GM21447 (cell line): Measurements from ENCODE around the gene CFAP54.

Source experiments
- ATAC-seq: cut with Tn5 transposase; IDR thresholded peaks from one replicate; pipeline ENCODE4 v1.9.1; 2021; ENCODE audit not compliant: unreplicated experiment

The CFAP54 gene

DNA sequence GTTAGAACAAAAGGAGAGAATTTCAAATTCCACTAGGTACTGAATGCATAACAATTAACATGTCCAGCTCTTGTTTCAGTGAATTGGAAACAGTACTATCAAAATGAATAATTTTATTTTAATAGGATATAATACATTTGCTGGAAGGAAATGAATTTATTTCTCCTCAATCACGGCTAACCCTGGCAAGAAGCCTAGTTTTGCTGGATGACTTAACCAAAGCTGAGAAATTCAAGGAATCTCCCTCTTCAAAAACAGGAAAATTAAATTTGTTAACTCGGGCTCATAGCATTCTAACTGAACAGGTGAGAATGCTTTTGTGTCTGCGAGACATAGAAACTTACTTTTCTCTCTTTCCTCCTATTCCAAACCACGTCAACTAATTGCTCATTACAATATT, 254.2 kb downstream of the CFAP54 start:
- no peak for ATAC-seq

DNA sequence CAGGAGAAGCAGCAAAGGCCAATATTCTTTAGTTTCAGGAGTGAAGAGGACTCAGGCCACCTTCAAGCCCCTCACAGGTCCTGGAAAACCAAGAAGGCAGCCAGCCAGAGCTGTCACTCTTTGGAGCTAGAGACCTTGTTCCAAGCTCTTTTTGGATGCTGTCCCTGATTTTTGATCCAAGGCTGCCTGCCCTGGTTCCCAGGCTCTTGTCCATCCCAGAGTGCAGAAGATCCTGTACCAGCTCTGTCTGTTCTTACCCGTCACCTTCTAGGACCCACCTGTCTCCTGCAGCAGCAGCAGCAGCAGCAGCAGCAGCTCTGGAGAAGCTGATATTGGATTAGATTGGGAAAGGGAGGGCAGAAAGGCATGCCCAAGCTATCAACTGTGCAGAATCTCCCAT, 260.6 kb downstream of the CFAP54 start:
- no peak for ATAC-seq

DNA sequence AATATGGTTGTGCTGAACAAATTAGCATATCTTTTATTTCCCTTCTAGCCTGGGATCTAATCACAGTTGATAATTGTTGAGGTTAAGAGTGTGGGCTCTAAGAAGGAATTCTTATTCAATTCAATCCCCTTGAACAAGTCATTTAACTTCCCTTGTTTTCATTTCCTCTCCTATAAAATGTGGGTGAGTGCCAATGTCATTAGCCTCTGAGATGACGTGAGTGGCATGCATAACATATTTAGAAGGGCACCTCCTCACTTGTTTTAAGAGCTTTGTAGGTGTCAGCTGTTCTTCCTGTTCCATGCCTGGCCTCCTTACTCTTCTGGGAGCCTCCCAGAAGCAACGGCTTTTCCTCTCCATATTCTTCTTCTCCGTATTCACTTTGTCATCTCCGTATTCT, 262.2 kb downstream of the CFAP54 start:
- ATAC-seq = no peak

DNA sequence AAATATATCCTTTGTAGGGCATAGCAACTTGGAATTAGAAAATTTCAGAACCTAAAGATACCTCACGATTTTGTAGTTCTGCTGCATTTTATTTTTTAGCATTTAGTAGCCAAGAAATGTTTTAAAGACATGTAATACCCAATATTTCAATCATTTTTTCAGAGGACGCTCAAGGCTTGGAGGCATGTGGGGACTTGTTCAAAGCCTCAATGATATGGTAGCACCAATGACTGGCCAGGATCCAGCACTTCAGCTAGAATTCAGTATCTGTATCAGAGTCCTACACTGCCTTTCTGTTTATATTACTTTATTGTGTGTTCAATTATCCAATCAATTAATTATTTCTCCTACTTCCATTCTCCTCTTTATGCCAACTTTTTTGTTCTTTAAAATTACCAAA, 262.8 kb downstream of the CFAP54 start:
- no peak for ATAC-seq

DNA sequence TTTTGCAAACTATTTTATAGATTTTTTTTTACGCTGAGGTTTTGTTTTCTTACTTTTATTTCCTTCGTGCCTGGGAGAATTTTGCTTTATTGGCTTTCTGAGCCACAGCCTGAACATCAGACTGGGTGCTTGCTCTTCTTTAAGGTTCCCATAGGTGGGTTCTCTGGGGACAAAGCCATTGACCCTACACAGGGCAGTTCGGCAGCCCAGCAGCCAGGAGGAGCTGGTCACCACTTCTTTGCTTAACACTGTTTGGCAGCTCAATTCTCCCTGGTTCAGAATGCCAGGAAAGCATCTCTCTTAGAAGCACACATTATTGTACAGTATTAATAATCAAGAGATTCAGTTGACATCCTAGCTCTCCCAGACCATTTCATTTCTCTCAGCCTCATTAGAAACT, 276.9 kb downstream of the CFAP54 start:
- ATAC-seq = no peak

DNA sequence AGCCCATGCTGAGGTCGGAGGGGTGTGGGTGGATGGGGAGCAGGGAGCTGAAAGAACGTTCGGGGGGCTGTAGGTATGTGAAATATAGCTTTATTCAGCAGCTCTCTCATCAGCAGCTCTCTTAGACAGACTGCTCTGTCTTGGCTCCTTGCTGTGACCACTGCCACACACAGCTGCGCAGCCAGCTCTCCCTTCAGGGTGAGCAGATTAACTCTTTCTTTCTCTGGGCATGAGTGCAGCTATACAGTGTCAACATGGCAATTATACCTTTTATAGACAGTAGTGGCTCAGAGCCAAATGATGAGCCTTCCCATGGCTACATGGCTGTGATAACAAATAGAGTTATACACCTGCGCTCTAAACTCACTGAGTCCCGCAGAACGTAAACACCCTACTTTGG, 280.0 kb downstream of the CFAP54 start:
- ATAC-seq = no peak

DNA sequence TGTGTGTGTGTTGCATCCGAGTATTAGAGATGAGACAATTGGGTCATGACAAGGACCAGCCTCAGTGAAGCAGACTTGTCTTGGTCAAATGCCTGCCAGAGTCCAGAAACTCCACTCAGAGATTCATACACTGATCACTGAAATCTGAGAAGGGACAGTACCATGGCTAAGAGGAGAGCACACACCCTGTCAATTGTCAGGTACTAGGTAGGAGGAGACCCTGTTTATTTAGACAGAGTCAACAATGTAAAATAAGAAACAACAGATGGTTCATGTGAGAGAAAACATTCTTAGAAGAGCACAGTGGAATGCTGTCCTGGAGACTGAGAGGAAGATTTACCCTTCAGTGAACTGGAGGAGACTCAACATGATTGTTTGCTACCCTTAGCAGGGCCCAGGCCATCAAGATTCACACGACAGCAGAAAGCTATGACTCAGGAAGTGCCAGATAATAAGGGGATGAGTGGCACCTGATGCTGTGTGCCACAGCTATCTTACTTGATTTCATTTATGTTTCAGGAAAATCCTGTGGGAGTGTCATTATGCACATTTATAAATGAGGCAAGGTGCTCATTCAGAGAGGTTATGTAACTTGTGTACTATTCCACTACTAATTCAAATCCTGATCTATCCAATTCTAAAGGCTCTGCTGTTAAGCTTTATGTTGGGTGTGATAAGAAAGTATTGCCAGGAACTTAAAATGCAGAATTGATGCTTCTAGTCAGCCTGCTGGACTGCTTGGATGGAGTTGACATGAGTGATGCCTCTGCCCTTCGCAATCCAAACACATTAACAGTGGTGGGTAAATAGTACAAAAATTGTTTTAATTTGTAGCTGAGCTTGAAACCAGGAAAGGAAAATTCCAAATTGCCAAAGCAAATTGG, 281.1 kb downstream of the CFAP54 start:
- no peak for ATAC-seq

DNA sequence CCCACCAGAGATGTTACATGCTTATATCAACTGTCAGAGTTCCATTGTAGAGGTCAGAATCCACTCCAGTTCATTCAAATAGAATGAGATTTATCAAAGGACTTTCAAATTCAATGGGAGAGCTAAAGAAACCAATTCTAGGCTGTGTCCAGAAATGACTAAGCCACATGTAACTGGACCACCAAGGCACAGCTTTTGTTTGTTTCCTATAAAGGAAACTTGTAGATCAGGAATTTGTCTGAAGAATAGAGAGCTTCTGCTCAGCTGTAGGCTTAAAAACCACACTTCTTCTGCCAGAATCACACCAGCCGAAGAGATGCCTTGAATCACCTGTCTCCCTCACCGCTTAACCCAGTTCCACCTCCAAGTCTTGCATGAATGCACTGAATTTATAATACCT, 283.7 kb downstream of the CFAP54 start:
- no peak for ATAC-seq

DNA sequence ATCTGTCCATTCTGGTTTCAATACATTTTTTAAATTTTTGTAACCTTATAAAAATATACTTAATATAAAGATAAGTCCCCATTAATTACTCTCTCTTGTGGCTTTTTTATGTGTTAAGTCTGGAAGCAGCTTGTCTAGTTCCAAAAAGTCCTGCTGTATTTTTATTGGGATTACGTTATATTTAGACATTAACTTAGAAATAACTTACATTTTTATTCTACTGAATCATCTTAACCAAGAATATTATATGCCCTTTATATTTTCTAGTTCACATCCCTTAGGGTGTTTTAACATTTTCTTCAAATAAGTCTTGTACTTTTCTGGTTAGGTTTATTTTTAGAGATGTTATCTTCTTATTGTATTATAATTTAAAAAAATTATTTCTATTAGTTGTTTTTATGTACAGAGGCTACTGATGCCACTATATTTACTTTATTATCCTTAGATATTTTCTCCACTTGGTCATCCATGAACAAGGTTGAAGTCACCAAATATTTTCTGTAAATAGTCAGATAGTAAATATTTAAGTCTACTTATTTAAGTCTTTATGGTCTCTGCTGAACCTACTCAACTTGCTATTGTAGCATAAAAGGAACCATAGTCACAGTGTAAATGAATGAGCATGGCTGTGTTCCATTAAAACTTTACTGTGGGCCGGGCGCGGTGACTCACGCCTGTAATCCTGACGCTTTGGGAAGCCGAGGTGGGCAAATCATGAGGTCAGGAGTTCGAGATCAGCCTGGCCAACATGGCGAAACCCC, 285.3 kb downstream of the CFAP54 start:
- no peak for ATAC-seq

DNA sequence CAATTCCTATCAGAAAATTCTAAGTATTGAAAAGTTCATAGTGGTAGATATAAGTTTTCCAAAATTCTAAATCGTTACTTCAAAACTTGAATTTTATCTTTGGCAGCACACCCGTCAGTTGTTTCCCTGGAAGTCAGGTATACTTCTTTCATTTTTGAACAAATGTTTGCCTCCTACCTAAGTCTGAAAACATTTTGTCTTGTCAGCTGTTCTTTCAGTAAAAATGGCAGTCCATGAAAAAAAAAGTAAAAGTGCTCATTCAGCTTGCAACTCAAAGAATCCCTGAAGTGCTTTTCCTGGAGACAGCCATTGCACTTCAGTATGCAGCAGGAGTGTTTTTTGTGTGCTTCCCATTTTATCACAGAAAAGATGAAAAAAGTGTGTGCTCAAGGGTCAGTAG, 287.5 kb downstream of the CFAP54 start:
- no peak for ATAC-seq

DNA sequence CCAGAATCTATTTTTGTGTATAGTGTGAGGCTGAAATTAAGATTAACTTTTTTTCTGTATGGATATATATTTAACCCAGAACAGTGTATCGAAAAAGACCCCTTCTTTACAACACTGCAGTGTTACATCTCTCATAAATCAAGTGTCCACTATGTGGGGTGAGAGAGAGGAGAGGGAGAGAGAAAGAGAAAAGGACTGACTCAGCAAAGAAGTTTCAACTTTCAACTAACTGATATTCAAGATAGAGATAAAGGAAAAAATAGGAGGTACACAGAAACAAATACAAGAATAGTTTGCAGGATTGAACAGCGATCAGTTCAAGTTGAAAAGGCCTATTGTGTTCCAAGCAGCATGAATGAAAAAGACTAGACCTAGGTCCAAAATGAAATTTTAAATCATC, 291.0 kb downstream of the CFAP54 start:
- ATAC-seq = no peak

DNA sequence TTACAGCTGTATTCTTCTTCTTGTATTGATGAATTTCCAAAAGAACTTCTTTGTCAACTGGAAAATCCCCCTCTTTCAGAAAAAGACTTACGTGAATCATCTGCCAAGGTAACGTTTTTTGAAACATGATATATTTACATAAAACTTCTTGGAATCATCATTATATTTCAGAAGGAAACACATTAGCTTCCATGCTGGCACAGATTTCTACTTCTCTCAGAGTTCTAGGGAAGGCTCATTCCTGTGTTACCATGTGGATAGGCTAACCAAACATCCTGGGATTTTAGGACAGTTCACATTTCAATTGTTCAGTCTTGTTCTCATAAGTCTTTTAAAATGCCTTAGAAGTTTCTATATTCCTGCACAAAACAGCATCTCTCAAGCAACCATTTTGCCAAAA, 297.4 kb downstream of the CFAP54 start:
- ATAC-seq = no peak

DNA sequence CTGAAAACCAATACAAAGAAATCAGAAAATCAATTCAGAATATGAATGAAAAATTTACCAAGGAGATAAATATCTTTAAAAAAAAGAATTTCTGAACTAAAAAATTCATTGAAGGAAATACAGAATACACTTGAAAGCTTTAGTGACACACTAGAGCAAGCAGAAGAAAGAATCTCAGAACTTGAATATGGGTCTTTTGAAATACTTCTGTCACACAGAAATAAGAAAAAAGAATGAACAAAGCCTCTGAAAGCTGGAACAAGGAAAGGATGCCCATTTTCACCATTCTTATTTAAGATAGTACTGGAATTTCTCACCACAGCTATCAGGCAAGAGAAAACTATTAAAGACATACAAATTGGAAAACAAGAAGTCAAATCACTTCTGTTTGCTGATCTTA, 314.6 kb downstream of the CFAP54 start:
- no peak for ATAC-seq

DNA sequence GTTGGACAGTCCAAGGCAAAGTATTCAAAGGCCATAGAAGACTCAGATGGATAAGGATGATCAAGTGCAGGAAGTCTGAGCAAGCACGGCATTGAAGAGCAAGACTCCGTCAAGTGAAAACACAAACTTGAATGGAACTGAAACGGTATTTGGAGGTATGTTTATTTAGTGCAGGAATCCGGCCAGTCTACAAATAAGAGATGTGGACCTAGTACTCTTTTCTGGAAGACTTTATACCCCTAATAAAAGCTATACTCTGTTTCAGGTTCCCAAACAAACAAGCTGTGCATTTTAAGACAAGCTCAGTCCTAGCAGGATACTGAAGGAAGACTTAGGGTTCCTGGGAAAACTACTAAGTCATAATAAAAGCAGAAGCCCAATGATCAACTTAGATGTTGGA, 316.9 kb downstream of the CFAP54 start:
- ATAC-seq = no peak

DNA sequence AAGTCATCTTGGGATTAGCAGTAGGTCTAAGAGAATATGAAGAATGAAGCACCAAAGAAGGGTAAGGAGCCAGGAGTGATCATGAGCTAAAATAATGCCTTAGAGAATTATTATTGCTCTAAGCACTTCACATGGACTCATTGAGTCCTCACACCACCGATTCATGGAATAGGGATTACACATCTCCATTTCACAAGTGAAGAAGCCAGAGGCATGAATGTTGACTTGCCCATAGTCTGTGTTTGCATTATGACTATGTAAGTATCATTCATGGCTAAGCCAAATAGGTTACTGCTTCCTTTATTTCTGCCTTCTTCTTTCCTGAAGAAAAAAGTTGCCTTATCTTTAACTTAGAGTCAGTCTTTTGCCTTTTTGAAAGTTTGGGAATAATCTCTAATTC, 318.4 kb downstream of the CFAP54 start:
- no peak for ATAC-seq

DNA sequence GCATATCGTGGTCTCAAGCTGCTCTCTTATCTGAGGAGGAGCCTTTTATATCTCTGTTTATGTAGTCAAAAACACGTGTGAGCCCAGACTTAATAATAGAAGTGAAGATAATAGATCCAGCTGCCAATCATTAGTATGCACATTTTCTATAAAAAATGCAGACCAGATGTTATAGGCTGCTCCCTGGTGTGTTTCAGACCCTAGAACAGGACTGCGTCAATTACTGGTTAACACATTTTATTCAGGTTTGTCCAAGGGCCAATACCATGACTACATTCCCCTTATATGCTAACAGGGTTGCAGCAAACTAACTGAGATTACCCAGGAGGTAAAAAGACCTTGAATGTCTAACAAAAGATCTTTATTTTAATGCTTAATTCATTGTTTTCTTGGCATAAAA, 319.2 kb downstream of the CFAP54 start:
- ATAC-seq = no peak

DNA sequence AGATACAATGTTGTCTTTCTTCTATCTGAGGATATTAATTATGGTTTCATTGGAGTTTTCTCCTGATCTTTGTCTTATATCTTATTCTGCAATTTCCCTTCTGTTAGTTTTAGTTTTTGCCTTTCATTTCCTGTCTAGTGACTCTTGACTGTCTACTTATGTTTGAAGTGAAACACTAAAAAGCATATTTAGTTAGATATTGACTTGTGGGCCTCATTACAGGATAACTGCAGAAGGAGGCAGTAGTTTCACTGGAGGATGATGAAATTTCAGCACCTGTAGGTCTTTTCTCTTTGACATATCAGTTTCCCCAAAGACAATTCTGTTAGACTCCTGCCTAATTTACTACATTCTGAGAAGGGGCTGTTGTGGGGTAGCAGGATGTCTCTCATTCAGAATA, 320.1 kb downstream of the CFAP54 start:
- no peak for ATAC-seq

DNA sequence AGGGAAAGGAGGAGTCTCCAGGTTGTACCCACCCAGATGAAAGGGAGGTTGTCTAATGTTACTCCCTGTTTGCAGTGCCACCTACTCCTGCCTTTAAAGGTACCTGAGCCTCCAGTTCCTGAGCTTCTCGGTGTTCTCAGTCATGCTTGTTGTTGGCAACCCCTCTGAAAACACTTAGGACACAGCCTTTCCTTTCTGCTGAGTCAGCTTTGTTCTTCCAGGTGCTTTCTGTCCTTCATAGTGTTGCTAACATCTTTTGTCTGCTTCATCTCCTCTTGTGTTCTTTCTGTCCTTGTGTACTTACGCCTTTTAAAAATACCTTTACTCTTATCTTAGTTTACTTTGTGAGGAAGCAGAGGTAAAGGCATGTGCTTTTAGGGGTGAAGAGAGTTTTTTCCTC, 320.7 kb downstream of the CFAP54 start:
- ATAC-seq = no peak

DNA sequence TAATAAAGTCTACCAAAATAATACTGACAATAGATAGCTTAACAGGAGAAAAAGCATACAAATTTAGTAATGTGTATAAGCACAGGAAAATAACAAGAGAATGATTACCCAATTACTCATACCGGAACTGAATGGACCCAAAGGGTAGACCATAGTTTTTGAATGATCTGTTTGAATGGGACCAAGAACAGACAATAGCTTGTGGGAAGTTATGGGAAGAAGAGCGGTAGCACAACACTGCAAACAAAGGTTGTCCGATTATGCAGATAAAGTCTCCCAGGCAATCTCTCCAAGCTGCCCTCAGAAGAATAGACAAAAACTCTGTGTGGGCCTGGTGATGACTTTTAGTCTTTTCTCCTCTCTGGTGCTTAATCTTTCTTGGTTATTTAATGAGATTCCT, 321.1 kb downstream of the CFAP54 start:
- no peak for ATAC-seq

DNA sequence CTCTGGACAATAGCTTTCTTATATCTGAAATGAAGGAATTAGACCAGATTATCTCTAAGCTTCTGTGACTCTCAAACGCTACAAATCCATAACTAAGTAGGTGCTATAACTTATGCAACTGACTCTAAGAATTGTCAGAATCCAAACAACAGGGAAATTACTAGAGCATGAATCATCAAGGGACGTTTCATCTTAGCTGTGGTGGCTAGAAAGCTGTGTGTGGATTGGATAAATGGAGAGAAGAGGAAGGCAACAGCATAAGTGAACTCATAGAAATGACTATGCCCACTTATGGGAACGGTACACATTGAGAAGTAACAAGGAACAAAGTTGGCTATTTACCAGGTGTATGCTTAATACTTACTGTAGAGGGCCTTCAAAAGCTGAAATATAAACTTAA, 321.7 kb downstream of the CFAP54 start:
- no peak for ATAC-seq

DNA sequence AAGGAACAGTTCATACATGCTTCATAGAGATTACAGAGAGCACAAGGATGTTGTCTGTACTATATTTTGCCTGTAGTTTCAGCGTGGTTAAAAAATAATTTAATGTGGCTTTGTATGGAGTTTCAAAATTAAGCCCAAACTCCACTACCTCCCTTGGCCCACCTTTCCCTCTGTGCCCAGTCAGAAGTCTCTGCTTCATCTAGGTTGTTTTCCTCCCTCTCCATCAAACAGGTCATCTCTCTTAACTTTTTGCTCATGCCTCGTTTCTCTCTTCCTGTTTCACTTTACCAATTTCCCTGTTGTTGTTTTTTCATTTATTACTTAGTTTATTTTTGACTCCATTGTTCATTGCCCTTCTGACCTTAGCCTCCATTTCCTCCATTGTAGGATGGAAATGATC, 322.8 kb downstream of the CFAP54 start:
- ATAC-seq = no peak

DNA sequence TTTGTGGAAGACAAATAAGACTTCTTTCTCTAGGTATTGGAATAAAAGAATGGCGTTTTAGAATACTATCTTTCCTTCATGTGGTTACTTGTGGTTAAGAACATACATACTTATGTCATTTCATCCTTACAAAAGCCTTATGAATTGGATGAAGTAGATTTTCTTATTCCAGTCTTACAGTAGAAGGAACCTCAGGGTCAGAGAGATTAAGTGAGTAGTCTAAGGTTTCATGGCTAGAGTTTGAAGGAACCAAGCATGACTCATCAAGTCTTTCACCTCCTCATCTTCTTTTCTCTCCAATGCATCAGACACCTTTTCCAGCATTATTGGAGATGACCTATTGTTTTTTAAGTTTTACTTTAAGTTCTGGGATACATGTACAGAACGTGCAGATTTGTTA, 324.8 kb downstream of the CFAP54 start:
- ATAC-seq = no peak

DNA sequence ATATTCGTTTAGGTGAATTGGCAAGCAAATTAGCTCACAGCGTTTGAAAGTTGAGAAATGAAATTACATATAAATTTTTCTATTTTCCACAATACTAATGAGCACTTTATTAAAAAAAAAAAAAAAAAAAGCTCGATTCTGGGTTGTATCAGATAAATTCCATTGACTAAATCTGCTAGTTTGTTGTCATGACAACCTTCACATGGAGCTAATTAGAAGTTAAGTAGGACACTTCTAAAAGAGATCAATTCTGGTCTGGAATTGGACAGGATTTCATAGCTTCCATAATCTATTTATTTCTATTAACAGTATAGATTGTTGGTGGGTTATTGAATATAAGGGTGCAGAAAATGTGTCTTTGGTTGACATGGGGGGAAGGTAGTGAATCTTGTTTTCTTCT, 332.2 kb downstream of the CFAP54 start:
- no peak for ATAC-seq
